HG03159 (cell line): ENCODE results near the gene TFAP2B.

Source experiments
- ATAC-seq: cut with Tn5 transposase; IDR thresholded peaks from one replicate; pipeline ENCODE4 v1.9.1; 2021; ENCODE audit warnings: mild to moderate bottlenecking, moderate library complexity; ENCODE audit not compliant: unreplicated experiment

The TFAP2B gene

DNA sequence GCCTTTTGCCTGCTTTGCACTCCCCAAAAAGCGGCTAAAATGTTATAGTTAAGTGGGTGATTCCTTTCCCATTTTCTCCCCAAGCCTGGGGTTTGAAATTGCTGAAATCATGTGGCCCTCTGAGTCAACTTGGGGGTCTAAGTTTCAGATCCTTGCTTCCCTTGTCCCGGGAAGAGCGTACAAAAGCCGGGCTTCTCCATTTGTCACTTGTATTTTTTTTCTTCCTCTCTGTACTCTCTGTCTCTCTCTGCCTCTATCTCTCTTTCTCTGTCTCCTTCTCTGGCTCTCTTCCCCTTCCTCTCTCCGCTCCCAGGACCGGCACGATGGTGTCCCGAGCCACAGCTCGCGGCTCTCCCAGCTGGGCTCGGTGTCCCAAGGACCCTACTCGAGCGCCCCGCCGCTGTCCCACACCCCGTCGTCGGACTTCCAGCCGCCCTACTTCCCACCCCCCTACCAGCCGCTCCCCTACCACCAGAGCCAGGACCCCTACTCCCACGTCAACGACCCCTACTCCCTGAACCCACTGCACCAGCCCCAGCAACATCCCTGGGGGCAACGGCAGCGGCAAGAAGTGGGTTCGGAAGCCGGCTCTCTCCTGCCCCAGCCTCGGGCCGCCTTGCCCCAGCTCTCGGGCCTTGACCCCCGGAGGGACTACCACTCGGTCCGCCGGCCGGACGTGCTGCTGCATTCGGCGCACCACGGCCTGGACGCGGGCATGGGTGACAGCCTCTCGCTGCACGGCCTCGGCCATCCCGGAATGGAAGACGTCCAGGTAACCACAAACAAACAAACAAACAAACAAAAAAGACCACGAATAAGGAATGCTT is 4.6 kb downstream of the TFAP2B start:
- no peak for ATAC-seq

DNA sequence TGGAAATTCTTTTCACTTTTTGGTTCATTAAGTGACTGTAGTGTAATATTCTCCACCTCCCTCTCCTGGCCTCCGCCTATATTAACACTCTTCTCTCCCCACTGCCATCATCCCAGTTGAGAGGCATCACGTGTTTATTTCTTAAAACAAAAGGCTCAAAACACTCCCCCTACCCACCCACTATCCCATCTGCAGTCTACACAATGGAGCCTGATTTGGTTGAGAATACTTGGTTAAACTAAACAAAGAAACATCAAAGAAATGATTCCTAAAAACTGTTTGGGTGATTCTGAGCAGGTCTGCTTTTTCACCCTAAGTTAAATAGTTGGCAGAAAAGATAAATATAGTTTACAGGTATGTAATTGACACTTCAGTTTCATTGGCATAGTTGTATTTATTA is 5.9 kb downstream of the TFAP2B start:
- ATAC-seq: no peak

- ATAC-seq: no peak
These were observed 6.8 kb downstream of the TFAP2B start for GRCh38 chr6:50825375-50826036.

DNA sequence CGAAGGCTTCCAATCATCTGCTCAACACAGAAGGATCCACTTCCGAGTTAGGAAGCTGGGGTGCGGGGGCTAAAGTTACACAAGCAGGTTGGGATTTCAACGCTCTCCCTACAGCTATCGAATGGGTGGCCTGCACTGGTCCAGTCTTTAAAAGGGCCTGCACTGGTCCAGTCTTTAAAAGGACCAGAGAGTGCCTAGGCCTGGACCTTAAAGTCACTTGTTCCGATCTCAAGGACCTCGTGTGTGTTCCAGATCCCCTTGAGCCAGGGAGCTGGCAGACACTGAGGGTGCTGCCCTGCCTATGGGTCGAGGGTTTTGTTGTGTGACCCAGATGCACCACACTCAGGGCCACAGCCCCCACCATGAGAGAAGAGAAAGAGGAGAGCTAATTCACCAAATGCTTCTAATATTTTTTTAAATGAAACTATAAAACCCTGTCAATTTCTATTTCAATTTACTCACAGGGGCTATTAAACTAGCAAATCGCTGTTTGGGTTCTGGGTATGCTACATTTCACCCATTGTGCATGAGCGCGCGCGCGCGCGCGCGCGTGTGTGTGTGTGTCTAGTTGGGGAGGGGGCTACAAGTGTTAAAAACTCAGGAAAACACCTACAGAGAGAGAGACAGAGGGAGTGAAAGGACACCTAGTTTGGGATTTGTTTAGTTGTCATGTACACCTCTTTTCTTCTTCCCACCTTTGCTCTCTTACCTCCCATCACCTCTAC is 7.5 kb downstream of the TFAP2B start:
- no peak for ATAC-seq

DNA sequence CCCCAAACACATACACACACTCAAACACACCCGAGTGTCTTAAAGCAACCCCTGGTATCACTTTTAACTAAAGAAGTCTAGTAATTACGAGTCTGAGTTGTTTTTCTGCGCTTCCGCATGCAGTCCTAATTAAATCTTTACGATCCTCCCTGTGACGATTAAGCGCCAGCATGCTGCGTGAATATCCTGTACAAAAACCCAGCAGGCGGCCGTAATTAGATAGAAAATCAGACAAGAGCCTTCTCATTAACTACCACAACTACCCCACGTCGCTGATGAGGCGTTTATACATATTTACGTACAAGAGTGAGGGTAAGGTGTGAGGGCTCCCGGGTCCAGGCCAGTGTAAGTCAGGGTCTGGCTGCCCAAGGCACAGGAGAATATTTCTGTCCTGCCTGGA is 8.1 kb downstream of the TFAP2B start:
- no peak for ATAC-seq

- no peak for ATAC-seq
These were observed 10.4 kb downstream of the TFAP2B start for GRCh38 chr6:50829049-50829448.

GRCh38 chr6:50829898-50830444 is 11.3 kb downstream of the TFAP2B start:
- ATAC-seq: no peak

DNA sequence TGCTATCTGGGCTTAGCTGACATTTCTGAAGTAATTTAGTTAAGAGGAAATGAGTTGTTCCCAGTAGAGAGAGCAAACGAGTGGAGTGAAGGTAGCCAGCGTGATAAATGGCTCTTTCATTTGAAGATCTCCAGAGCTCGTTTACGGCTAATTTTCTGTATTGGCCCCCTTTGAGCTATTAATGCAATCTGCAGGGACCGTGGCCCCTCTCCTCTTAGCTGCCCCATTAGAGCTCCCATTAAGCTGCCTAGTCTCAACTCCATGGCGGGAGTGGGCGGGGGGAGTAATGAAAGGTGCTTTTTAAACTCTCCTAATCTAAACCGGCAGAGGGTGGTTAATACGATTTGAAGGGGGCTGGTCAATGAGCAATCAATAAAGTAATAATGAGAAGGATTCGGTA is 12.5 kb downstream of the TFAP2B start:
- no peak for ATAC-seq

DNA sequence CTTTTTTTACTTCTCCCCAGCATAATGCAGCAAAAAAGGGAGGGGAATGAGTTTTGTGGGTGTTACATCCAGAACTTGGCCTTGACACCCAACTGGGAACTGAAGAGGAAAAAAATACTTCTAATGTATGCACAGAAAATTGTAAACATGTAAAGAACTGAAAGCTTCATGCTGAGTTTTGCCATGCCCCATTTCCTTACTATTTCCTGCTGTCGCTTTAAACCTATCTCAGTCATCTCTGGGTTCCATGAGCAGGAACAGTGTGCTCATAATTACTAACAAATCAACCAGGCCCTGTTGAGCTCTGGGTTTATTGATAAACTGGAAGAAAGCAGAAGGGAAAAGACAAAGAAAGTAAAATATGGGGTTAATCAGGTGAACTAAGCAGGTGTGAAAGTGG is 14.2 kb downstream of the TFAP2B start:
- ATAC-seq: no peak

GRCh38 chr6:50834929-50835410 is 16.3 kb downstream of the TFAP2B start:
- ATAC-seq: no peak

DNA sequence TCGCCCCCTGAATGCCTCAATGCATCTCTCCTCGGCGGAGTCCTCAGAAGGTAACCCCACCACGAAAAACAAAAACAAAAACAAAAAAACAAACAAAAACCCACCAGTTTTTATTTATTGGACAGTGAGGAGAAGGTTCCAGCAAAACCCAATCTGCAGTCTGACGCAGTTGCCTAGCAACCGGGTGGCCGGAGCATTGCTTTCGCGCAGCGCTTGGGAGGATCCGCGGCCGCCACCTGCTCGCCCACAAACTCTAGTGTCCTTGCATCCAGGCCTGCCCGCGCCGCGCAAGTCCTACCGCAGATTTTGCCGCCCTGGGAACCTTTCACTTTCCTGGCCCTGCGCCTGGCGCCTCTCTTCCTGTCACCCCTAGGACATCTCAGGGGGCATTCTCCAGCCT is 17.6 kb downstream of the TFAP2B start:
- no peak for ATAC-seq

DNA sequence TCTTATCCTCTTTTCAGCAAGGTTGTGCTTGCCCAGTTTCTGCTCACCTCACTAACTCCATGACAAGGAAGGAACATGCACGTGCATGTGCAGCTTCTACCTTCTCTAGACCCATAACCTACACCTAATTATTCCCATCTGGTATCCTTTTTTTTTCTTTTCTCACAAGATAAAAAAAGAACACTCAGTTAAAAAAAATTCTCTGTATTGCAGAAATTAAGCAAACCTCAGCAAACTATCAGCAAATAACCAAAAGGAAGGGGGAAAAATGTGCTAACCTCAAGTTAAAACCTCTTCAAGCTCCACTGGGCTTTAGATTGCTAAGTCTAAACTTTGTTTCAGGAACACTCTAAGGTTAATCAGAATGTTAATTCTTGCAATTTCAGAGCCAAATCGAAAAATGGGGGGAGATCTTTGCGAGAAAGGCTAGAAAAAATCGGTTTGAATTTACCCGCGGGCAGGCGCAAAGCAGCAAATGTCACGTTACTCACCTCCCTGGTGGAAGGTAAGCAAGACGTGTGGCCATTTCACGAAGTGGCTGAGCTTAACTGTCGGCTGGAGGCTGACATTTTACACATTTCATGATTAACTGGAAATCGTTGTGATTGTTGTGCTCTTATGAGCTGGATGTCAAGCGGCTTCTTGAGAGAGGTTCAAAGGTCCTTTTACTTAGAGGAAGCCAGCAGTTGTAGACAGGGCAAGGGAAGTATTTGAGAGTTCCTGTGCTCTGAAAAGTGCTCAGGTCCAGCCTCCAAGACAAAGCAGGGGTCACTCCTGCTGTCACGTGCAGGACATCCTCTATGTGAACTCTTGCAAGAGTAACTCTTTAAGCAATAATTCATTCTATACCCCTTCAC is 19.1 kb downstream of the TFAP2B start:
- ATAC-seq: no peak

GRCh38 chr6:50840112-50840810 is 21.6 kb downstream of the TFAP2B start:
- no peak for ATAC-seq

DNA sequence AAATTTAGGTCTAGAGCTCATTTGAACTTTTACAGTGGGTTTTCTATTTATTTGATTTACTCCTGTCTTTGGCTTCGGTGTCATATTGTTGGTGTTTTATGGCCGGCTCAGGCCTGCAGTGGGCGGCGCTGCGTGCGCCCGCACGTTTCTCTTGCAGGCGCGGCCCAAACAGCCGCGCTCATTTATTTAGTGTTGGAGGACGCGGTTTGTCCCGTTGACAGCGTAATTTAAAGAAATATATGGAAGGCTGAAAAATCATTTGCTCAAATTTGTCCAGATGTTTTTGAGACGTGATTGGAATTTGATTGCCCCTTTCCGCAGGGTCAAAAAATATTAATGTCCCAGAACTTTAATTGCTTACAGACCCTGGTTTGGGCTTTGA is 22.1 kb downstream of the TFAP2B start:
- no peak for ATAC-seq

GRCh38 chr6:50842446-50842845 is 23.8 kb downstream of the TFAP2B start:
- ATAC-seq: no peak

DNA sequence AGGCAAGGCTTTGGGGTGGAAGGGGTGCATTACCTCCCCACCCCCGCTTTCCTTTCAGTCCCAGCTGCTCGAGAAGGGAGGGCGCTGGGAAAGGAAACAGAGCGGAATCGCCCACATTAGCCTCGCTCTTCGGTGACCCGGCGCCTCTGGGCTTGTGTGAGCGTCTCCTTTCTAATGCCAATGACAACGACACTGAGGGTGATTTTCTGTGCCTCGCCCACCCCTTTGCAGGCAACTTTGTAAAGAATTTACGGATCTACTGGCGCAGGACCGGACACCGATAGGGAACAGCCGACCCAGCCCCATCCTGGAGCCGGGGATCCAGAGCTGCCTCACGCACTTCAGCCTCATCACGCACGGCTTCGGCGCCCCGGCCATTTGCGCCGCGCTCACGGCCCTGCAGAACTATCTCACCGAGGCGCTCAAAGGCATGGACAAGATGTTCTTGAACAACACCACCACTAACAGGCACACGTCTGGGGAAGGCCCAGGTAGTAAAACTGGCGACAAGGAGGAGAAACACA is 24.3 kb downstream of the TFAP2B start:
- no peak for ATAC-seq

GRCh38 chr6:50843842-50844241 is 25.2 kb downstream of the TFAP2B start:
- ATAC-seq: no peak

- ATAC-seq: no peak
These were observed 26.9 kb downstream of the TFAP2B start for GRCh38 chr6:50845499-50846143.
